Neuron (in vitro differentiated cells): ENCODE data around the gene RFPL2.
"Not testable (repeated sequence)": the region's sequence is repeated elsewhere in the genome, so short reads cannot be mapped to it uniquely, and the experiment has no call there.

Experiments
- H2AFZ ChIP-seq: one replicate; pipeline ENCODE4 v1.6.1; 2013; ENCODE audit warnings: low read depth, mild to moderate bottlenecking, inconsistent platforms, low read length, moderate library complexity
- H3K27me3 ChIP-seq: one replicate; pipeline ENCODE4 v1.6.1; 2013; ENCODE audit warnings: low read length; ENCODE audit not compliant: insufficient read depth
- H3K36me3 ChIP-seq: one replicate; pipeline ENCODE4 v1.6.1; 2013; ENCODE audit warnings: low read length; ENCODE audit not compliant: insufficient read depth
- H3K4me1 ChIP-seq: one replicate; pipeline ENCODE4 v1.6.1; 2013; ENCODE audit warnings: low read length; ENCODE audit not compliant: insufficient read depth
- H3K4me3 ChIP-seq: 2 replicates; pipeline ENCODE4 v1.5.1; 2013; ENCODE audit warnings: mild to moderate bottlenecking, low read length, moderate library complexity
- H3K9me3 ChIP-seq: one replicate; pipeline ENCODE4 v1.6.1; 2013; ENCODE audit warnings: low read length

The RFPL2 gene

DNA sequence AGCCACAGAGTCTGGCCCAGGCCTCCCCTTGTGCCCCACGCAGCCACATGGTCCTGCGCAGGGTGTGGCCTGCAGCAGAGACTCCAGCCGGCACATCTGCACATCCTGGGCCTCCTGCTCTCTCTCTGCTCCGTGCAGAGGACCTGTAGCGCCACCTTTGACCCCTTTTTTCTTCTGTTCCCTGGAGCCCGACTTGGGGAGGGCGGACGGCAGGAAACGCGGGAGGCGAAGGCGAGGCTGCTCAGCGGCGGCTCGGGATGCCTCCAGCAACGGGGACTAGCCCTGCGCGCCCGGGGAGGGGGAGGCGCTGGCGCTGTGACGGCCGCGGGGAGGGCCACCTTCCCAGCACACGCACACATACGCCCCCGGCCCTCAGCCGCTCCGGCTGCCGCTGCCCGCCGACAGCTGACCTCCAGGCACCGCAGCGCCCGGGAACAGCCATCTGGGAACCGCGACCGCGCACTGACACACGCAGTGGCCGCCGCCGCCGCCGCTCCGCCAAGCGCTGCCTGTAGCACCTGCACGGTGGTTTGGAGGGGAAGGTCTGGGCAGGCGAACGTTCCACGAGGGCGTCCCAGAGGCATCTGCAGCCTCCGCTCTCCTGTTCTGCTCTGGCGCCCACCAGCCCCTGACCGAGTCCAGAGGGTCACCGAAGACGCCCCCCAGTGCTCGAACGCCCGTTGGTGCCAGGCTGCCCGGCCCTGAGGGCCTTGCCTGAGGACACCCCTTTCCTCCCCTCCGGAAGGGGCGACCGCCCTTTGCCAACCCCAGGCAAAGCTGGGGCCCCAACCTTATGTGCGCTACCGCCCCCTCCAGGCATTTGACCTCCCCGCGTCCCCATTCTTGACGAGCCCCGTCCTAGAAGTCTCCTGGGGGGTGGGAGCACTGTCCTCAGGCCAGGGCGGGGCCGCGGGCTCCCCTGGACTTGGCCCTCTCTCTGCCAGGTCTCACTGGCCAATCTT lies 28.9 kb downstream of the RFPL2 start:
- Histone ChIP-seq H3K4me1 (peaks cover 8% of the 10 kb centered on the region), H2AFZ (peak overlapping the region; percentile 49), H3K9me3 (no peaks in the 10 kb centered on the region), H3K27me3 (peaks cover 46% of the 10 kb centered on the region), H3K36me3 (no peaks in the 10 kb centered on the region), H3K4me3 (peak overlapping the region; percentile 13)

DNA sequence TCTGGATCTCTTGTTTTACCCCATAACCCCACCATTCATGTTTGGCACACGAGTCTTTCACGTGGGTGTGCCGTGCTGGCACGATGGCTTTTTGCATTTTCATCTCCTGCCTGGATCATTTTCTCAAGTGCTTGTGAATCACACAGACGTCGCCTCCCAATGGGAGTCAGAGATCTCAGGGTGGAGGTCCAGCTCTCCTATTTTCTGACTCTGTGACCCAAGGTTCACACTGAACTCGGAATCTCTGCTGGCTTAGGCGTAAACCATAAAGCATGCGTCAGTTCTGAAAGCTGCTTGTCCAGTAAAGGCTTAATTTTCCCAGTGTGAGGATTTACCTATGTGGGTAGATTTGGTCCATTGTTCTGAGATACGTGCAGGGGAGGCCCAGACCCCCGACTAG lies 29.8 kb downstream of the RFPL2 start:
- Histone ChIP-seq H3K9me3 (no peaks in the 10 kb centered on the region), H2AFZ (no peak overlapping the region), H3K27me3 (peaks cover 45% of the 10 kb centered on the region), H3K4me3 (no peak overlapping the region), H3K36me3 (no peaks in the 10 kb centered on the region), H3K4me1 (peaks cover 8% of the 10 kb centered on the region)

DNA sequence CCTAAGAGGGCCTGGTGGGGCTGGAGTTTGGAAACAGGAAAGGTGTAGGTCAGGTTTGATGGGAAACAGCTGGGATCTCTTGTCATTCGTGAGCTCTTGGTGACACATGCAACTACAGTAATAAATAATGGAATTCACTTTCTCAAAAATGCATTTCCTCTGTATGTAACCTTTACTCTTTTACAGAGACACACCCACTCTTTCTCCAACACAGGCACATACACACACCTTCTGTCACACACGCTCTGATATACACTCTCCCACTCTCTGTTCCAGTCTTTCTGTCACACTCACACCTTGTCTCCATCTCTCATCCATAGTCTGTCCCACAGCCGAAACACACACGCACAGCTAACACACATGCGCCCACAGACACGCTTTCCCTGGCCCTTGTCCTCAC lies 39.2 kb downstream of the RFPL2 start:
- H3K27me3 ChIP-seq, result peaks cover 9% of the 10 kb centered on the region
- no peak overlapping the region for H3K4me3 ChIP-seq
- no peaks in the 10 kb centered on the region for H3K4me1 ChIP-seq
- H2AFZ ChIP-seq, result no peak overlapping the region
- H3K36me3 ChIP-seq, result no peaks in the 10 kb centered on the region
- H3K9me3 ChIP-seq, result no peaks in the 10 kb centered on the region

- H3K4me3 ChIP-seq, result no peak overlapping the region
- no peaks in the 10 kb centered on the region for H3K4me1 ChIP-seq
- no peaks in the 10 kb centered on the region for H3K36me3 ChIP-seq
Measured at GRCh38 chr22:32164075-32164860, 40.6 kb downstream of the RFPL2 start.

DNA sequence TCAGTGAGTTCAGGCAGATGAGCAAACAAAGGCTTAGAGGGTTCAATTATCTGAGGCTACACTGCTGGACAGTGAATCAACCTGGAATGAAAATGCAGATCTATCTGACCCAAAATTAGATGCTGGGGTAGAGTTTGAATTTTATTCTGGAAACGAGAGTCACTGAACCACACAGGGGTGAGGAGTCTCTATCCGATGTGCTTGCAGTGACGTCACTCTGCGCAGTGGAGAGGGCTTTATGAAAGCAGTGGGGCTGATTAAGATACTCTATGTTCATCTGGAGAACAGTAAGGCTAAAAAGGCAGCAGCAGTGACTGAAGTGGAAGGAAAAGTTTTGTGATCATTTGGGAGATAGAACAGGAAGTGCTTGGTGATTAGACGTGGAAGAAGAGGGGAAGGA lies 44.5 kb downstream of the RFPL2 start:
- H3K27me3 ChIP-seq, result peaks cover 13% of the 10 kb centered on the region
- not testable (repeated sequence) for H3K9me3 ChIP-seq, H3K4me1 ChIP-seq, H3K36me3 ChIP-seq, H3K4me3 ChIP-seq, H2AFZ ChIP-seq

More at GRCh38 chr22:32164075-32164860, 40.6 kb downstream of the RFPL2 start:
- Histone ChIP-seq H3K27me3 (peaks cover 9% of the 10 kb centered on the region), H3K9me3 (no peaks in the 10 kb centered on the region), H2AFZ (no peak overlapping the region)

GRCh38 chr22:32158712-32159533 lies 46.0 kb downstream of the RFPL2 start, which contains the start of gene C22orf42:
TSS of gene C22orf42 (minus strand) at chr22:32159303. CDS start at chr22:32159215, 88 bp downstream.
- H3K9me3 ChIP-seq, result no peaks in the 10 kb centered on the region
- no peak within 1 kb of the TSS for H3K4me3 ChIP-seq
- no peaks in the 10 kb centered on the region for H3K36me3 ChIP-seq
- H3K27me3 ChIP-seq, result peaks cover 8% of the 10 kb centered on the region
- no peak within 1 kb of the TSS for H2AFZ ChIP-seq
- no peaks in the 10 kb centered on the region for H3K4me1 ChIP-seq

GRCh38 chr22:32157632-32158031 lies 47.2 kb downstream of the RFPL2 start:
- H2AFZ ChIP-seq, H3K4me1 ChIP-seq, H3K4me3 ChIP-seq, H3K36me3 ChIP-seq, H3K27me3 ChIP-seq, H3K9me3 ChIP-seq: not testable (repeated sequence)

- H3K27me3 ChIP-seq, result not testable (repeated sequence)
Measured at GRCh38 chr22:32154727-32155126, 50.1 kb downstream of the RFPL2 start.

DNA sequence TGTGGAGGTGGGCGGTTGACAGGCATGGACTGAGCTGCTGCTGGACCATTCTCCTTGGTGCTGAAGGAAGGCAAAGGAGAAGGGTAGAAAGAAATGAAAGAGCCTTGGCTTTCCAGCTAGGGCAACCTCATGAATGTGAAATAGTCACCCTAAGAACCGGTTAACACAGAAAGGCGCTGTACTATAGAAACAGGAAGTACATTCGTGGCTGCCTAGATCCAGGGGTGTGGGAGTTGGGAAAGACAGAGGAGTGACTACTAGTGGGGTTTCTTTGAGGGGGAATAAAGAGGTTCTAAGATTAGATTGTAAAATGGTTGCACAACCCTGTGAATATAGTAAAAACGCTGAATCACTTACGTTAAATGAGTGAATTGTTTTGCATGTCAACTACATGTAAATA lies 53.2 kb downstream of the RFPL2 start:
- H3K27me3 ChIP-seq, H3K36me3 ChIP-seq, H3K4me1 ChIP-seq, H2AFZ ChIP-seq, H3K4me3 ChIP-seq, H3K9me3 ChIP-seq: not testable (repeated sequence)

More at GRCh38 chr22:32154727-32155126, 50.1 kb downstream of the RFPL2 start:
- not testable (repeated sequence) for H3K4me1 ChIP-seq, H3K36me3 ChIP-seq, H3K9me3 ChIP-seq, H3K4me3 ChIP-seq, H2AFZ ChIP-seq

DNA sequence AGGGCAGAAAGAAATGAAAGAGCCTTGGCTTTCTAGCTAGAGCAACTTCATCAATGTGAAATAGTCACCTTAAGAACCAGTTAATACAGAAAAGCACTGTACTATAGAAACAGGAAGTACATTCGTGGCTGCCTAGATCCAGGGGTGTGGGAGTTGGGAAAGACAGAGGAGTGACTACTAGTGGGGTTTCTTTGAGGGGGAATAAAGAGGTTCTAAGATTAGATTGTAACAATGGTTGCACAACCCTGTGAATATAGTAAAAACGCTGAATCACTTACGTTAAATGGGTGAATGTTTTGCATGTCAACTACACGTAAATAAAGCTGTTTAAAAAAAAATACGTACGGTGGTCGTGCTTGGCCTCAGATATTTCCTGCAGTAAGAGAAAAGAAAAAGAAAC lies 54.2 kb downstream of the RFPL2 start:
- not testable (repeated sequence) for H3K27me3 ChIP-seq, H3K36me3 ChIP-seq, H2AFZ ChIP-seq, H3K9me3 ChIP-seq, H3K4me1 ChIP-seq, H3K4me3 ChIP-seq

DNA sequence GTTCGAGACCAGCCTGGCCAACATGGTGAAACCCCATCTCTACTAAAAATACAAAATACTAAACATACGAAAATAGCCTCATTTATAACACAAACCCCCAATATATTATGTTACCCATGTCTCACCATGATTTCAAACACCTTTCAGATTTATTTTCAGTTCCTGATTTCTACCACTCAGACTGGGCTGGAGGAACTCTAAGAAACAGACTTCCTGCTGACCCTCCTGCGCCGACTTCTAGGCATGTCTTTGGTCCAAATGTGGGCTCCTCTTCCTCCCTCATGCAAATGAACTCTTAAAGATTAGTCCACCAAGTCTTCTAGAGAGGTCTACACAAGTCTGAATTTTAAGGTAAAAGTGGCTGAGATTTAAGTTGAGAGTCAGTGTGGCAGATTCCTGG lies 56.5 kb downstream of the RFPL2 start:
- not testable (repeated sequence) for H3K27me3 ChIP-seq, H3K36me3 ChIP-seq, H3K4me3 ChIP-seq, H3K9me3 ChIP-seq, H3K4me1 ChIP-seq, H2AFZ ChIP-seq

- H3K4me3 ChIP-seq, H2AFZ ChIP-seq, H3K27me3 ChIP-seq, H3K9me3 ChIP-seq, H3K4me1 ChIP-seq, H3K36me3 ChIP-seq: not testable (repeated sequence)
Measured at GRCh38 chr22:32147128-32147527, 57.7 kb downstream of the RFPL2 start.
